Panc1 (cell line): ENCODE measurements around the gene STX18. TPM values are rescaled to one million over a fixed set of nuclear protein-coding genes. Genes with fewer than 3 reads are reported as not detected.

ENCODE experiments used
- ATAC-seq: fragments of 200-7000 bp; cut with Tn5 transposase; 2 replicates; pipeline ENCODE4 v1.9.1; 2020; ENCODE audit warnings: mild to moderate bottlenecking, moderate library complexity
- BruUV-seq: library from RNA; stranded (reverse); fragments of 400-500 nt; replicated peaks from 2 replicates; lab custom pipeline; 2021; lab: Mats Ljungman, UMichigan
- CTCF ChIA-PET: fragments of 300-600 bp; sonication (Branson Sonifier 250); formaldehyde crosslinking; loops from one replicate; lab custom pipeline; 2022; ENCODE audit warnings: antibody characterized with exemption; lab: Charles Lee
- POLR2A ChIA-PET: fragments of 300-600 bp; sonication (Branson Sonifier 250); formaldehyde crosslinking; loops from one replicate; lab custom pipeline; 2022; ENCODE audit warnings: antibody characterized with exemption; lab: Charles Lee
- DNase-seq: peaks from one replicate; pipeline ENCODE4 v3.0.0-alpha.2; 2010; ENCODE audit warnings: low read depth, low spot score
- H3K27ac ChIP-seq: 2 replicates; pipeline ENCODE4 v1.5.1; 2011; ENCODE audit warnings: mild to moderate bottlenecking, low read length, inconsistent platforms
- H3K27me3 ChIP-seq: fragments of 200-500 bp; sonication (Bioruptor generic); 2 replicates; pipeline ENCODE4 v1.6.0; 2014; ENCODE audit warnings: low read length, inconsistent platforms; ENCODE audit not compliant: control insufficient read depth, insufficient read depth
- H3K36me3 ChIP-seq: fragments of 200-500 bp; sonication (Bioruptor generic); 2 replicates; pipeline ENCODE4 v1.5.1; 2014; ENCODE audit warnings: inconsistent platforms, mild to moderate bottlenecking, low read length, moderate library complexity; ENCODE audit not compliant: control insufficient read depth, insufficient read depth
- H3K4me1 ChIP-seq: 2 replicates; pipeline ENCODE4 v1.5.1; 2011; ENCODE audit warnings: inconsistent platforms, mild to moderate bottlenecking, low read length, moderate library complexity; ENCODE audit not compliant: control insufficient read depth, insufficient read depth
- H3K4me3 ChIP-seq, 2 experiments: 2 replicates each; pipeline ENCODE4 v1.5.1; 2011 to 2012; ENCODE audit warnings: low read depth in 2 of 2, low read length in 2 of 2, mild to moderate bottlenecking in 2 of 2, inconsistent platforms in 1 of 2, moderate library complexity in 1 of 2
- H3K9me3 ChIP-seq: fragments of 200-500 bp; sonication (Bioruptor generic); 2 replicates; pipeline ENCODE4 v1.5.1; 2014; ENCODE audit warnings: low read depth, mild to moderate bottlenecking, inconsistent platforms, low read length, moderate library complexity; ENCODE audit not compliant: control insufficient read depth, insufficient read depth
- POLR2AphosphoS5 ChIP-seq: IDR thresholded peaks from 2 replicates; pipeline ENCODE4 v1.6.1; 2012; ENCODE audit warnings: mild to moderate bottlenecking, low read depth, low read length, moderate library complexity
- SIN3A ChIP-seq: IDR thresholded peaks from 2 replicates; pipeline ENCODE4 v1.6.1; 2012; ENCODE audit warnings: low read depth, mild to moderate bottlenecking, low read length, moderate library complexity, borderline replicate concordance; ENCODE audit not compliant: insufficient read depth
- TCF7L2 ChIP-seq: IDR thresholded peaks from 2 replicates; pipeline ENCODE4 v1.6.1; 2011; ENCODE audit warnings: mild to moderate bottlenecking, low read depth, low read length, inconsistent platforms
- in situ Hi-C: cut with HindIII; loops from 2 replicates; pipeline ENCODE4 v1.10.0; 2016; ENCODE audit warnings: low sequenced_read_pairs, low pct_unique_long_range_greater_than_20kb
- intact Hi-C: fragments of 100-400 bp; cut with micrococcal nuclease; formaldehyde crosslinking; loops from one replicate; pipeline ENCODE4 v1.10.0; 2022; ENCODE audit not compliant: unreplicated experiment
- total RNA-seq: library from RNA; stranded (reverse); gene quantifications from one replicate; pipeline ENCODE4 v1.2.1, GENCODE V29; 2021; ENCODE audit not compliant: unreplicated experiment
- TF ChIP-seq, protein P1 (sequence below), 2 experiments: IDR thresholded peaks; 2 replicates each; pipeline ENCODE4 v1.6.1; 2011 to 2012; ENCODE audit warnings: low read depth in 2 of 2, control low read depth in 1 of 2, low read length in 1 of 2, mild to moderate bottlenecking in 1 of 2, moderate library complexity in 1 of 2; ENCODE audit not compliant: insufficient read depth in 1 of 2
- TF ChIP-seq, protein P2 (sequence below): fragments of 450-650 bp; IDR thresholded peaks from 2 replicates; pipeline ENCODE4 v1.5.1; 2017; ENCODE audit warnings: mild to moderate bottlenecking

STX18 gene
- total RNA-seq, 1 experiment from 2014 or later = 15.0 TPM

DNA sequence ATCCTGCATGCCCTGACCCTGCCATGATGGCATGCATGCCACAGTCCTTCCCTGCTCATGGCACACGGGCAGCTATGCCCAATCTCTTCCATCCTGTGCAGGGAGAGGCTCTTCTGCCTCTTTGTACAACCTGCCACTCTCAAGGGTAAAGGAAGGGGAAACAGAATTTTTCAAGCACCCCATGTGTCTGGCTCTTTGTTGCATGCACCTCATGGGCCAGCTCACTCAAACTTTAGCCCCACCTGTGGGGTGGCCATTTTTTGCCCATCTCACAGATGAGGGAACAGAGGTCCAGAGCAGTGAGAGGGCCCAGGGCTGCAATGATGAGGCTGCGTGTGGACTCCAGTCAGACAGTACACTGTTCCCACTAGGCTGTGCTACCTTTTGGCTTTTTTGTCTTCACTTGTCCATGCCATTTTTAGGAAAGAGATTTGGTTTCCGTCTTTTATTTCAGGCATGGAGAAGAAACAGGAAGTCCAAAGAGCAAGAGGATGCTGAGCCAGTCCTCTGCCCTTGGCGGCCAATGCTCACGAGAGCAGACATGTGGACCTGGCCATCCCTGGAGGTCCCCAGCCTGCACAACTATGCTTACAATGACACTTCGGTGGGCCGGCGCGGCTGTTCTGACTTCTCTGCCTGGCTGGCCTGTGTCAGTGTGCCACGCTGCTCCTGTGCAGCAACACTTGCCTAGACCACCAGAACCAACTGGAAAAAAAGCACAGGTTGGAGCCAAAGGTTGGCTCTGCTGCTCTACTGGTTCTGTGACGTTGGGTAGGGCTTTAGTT, 109.3 kb downstream of the STX18 start:
- CTCF ChIA-PET = no interaction called here
- DNase-seq (no peak), ATAC-seq (no peak)
- BruUV-seq = no TSS peak
- intact Hi-C loops (no loop called here), in situ Hi-C loops (no loop called here)
- no peak overlapping the region for H3K4me3 ChIP-seq
- no peaks in the 10 kb centered on the region for H3K9me3 ChIP-seq
- no peaks in the 10 kb centered on the region for H3K36me3 ChIP-seq
- TF ChIP-seq, protein P1, sequence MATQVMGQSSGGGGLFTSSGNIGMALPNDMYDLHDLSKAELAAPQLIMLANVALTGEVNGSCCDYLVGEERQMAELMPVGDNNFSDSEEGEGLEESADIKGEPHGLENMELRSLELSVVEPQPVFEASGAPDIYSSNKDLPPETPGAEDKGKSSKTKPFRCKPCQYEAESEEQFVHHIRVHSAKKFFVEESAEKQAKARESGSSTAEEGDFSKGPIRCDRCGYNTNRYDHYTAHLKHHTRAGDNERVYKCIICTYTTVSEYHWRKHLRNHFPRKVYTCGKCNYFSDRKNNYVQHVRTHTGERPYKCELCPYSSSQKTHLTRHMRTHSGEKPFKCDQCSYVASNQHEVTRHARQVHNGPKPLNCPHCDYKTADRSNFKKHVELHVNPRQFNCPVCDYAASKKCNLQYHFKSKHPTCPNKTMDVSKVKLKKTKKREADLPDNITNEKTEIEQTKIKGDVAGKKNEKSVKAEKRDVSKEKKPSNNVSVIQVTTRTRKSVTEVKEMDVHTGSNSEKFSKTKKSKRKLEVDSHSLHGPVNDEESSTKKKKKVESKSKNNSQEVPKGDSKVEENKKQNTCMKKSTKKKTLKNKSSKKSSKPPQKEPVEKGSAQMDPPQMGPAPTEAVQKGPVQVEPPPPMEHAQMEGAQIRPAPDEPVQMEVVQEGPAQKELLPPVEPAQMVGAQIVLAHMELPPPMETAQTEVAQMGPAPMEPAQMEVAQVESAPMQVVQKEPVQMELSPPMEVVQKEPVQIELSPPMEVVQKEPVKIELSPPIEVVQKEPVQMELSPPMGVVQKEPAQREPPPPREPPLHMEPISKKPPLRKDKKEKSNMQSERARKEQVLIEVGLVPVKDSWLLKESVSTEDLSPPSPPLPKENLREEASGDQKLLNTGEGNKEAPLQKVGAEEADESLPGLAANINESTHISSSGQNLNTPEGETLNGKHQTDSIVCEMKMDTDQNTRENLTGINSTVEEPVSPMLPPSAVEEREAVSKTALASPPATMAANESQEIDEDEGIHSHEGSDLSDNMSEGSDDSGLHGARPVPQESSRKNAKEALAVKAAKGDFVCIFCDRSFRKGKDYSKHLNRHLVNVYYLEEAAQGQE (IDR thresholded peaks at IDR 0.05; ENCODE audit: insufficient read depth in 1 of 2, low read depth in 2 of 2, low read length in 1 of 2) = no peak
- TF ChIP-seq, protein P2, sequence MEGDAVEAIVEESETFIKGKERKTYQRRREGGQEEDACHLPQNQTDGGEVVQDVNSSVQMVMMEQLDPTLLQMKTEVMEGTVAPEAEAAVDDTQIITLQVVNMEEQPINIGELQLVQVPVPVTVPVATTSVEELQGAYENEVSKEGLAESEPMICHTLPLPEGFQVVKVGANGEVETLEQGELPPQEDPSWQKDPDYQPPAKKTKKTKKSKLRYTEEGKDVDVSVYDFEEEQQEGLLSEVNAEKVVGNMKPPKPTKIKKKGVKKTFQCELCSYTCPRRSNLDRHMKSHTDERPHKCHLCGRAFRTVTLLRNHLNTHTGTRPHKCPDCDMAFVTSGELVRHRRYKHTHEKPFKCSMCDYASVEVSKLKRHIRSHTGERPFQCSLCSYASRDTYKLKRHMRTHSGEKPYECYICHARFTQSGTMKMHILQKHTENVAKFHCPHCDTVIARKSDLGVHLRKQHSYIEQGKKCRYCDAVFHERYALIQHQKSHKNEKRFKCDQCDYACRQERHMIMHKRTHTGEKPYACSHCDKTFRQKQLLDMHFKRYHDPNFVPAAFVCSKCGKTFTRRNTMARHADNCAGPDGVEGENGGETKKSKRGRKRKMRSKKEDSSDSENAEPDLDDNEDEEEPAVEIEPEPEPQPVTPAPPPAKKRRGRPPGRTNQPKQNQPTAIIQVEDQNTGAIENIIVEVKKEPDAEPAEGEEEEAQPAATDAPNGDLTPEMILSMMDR = no peak
- TF ChIP-seq SIN3A (no peak), TCF7L2 (no peak), POLR2AphosphoS5 (no peak)
- H3K27me3 ChIP-seq = no peaks in the 10 kb centered on the region
- H3K27ac ChIP-seq = no peak overlapping the region
- POLR2A ChIA-PET = no interaction called here
- no peaks in the 10 kb centered on the region for H3K4me1 ChIP-seq

DNA sequence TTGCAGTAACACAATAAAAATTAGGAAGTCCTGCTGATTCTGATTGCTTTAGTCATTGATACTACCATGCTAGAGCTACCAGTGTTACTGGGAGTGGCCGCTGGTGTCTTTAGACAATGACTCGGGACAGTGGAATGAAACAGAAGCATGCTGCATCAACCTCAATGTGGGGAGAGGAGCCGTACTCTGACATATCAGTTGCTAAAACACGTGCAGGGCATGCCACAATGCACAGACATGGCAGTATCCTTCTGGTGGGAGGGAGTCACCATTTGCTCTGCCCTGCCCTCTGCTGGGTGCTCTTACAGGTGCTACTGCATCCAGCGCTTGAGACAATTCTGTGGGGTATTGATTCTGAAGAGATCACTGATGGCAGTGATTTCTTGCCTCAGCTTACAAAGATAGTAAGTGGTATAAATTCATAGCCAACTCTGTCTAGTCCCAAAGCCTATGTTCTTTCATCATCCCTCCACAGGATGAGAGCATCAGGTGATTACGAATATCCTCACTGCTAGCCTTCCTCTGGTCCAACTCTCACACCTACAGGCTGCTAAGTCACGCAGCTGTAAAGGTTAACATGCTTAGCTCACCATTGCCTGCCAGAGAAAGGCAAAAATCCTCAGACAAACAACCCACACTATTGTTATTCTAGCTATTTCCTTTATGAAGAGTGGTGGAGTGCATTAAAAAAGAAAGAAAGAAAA, 111.2 kb downstream of the STX18 start:
- H3K27me3 ChIP-seq = no peaks in the 10 kb centered on the region
- H3K4me3 ChIP-seq = no peak overlapping the region
- TF ChIP-seq, protein P1 (IDR thresholded peaks at IDR 0.05; ENCODE audit: insufficient read depth in 1 of 2, low read depth in 2 of 2, low read length in 1 of 2) = no peak
- TF ChIP-seq, protein P2 = peak; percentile 77
- TF ChIP-seq TCF7L2 = no peak
- TF ChIP-seq SIN3A = no peak
- CTCF ChIA-PET = interaction anchor here (0.5 to 0.8 kb wide), 4 partner anchors 32 to 196 kb away, joined by 3 to 4 read pairs (median 3); no protein-coding TSS in a partner anchor
- no peaks in the 10 kb centered on the region for H3K9me3 ChIP-seq
- peak; percentile 10 for DNase-seq
- H3K27ac ChIP-seq = no peak overlapping the region
- in situ Hi-C loops (no loop called here), intact Hi-C loops (no loop called here)
- POLR2A ChIA-PET = no interaction called here
- no peaks in the 10 kb centered on the region for H3K4me1 ChIP-seq
- no TSS peak for BruUV-seq
- peak; percentile 87 for ATAC-seq
- no peaks in the 10 kb centered on the region for H3K36me3 ChIP-seq
